Measurements from ENCODE around the gene TLE3.

TLE3 gene

GRCh38 chr15:70053001-70053715 lies 44.6 kb downstream of the TLE3 start:
- in situ Hi-C loops (cut with MboI; ENCODE audit: low pct_unique_long_range_greater_than_20kb, low sequenced_read_pairs, unreplicated experiment), result no loop called here
- DNase-seq (ENCODE audit: low spot score), result no peak
- no peak for TF ChIP-seq CTCF (IDR thresholded peaks at IDR 0.05; ENCODE audit: extremely low read depth, insufficient read depth, missing control alignments)

GRCh38 chr15:70051948-70052633 lies 45.6 kb downstream of the TLE3 start:
- TF ChIP-seq CTCF (IDR thresholded peaks at IDR 0.05; ENCODE audit: extremely low read depth, insufficient read depth, missing control alignments), result no peak
- in situ Hi-C loops (cut with MboI; ENCODE audit: low pct_unique_long_range_greater_than_20kb, low sequenced_read_pairs, unreplicated experiment), result no loop called here
- no peak for DNase-seq (ENCODE audit: low spot score)

GRCh38 chr15:70050970-70051369 lies 46.7 kb downstream of the TLE3 start:
- DNase-seq (ENCODE audit: low spot score), result no peak
- in situ Hi-C loops (cut with MboI; ENCODE audit: low pct_unique_long_range_greater_than_20kb, low sequenced_read_pairs, unreplicated experiment), result no loop called here
- TF ChIP-seq CTCF (IDR thresholded peaks at IDR 0.05; ENCODE audit: extremely low read depth, insufficient read depth, missing control alignments), result no peak

- no peak for TF ChIP-seq CTCF (IDR thresholded peaks at IDR 0.05; ENCODE audit: extremely low read depth, insufficient read depth, missing control alignments)
- in situ Hi-C loops (cut with MboI; ENCODE audit: low pct_unique_long_range_greater_than_20kb, low sequenced_read_pairs, unreplicated experiment), result no loop called here
Measured at GRCh38 chr15:70050441-70050840, 47.3 kb downstream of the TLE3 start.

GRCh38 chr15:70049701-70050301 lies 47.9 kb downstream of the TLE3 start:
- no peak for DNase-seq (ENCODE audit: low spot score)
- in situ Hi-C loops (cut with MboI; ENCODE audit: low pct_unique_long_range_greater_than_20kb, low sequenced_read_pairs, unreplicated experiment), result no loop called here
- no peak for TF ChIP-seq CTCF (IDR thresholded peaks at IDR 0.05; ENCODE audit: extremely low read depth, insufficient read depth, missing control alignments)

More at GRCh38 chr15:70050441-70050840, 47.3 kb downstream of the TLE3 start:
- DNase-seq (ENCODE audit: low spot score), result no peak

GRCh38 chr15:70048578-70049514 lies 48.9 kb downstream of the TLE3 start:
- TF ChIP-seq CTCF (IDR thresholded peaks at IDR 0.05; ENCODE audit: extremely low read depth, insufficient read depth, missing control alignments), result no peak
- in situ Hi-C loops (cut with MboI; ENCODE audit: low pct_unique_long_range_greater_than_20kb, low sequenced_read_pairs, unreplicated experiment), result no loop called here
- no peak for DNase-seq (ENCODE audit: low spot score)
